GM23338 (cell line): ENCODE results near the gene DAPK1. TPM values are rescaled to one million over a fixed set of nuclear protein-coding genes. Genes with fewer than 3 reads are reported as not detected.

Experiments used
- ATAC-seq: fragments of 200-7000 bp; cut with Tn5 transposase; 3 replicates; pipeline ENCODE4 v1.9.1; 2020
- DNase-seq: peaks from one replicate; pipeline ENCODE4 v3.0.0-alpha.2; 2015; ENCODE audit warnings: low spot score
- H2AFZ ChIP-seq: fragments of 200-600 bp; sonication (generic); 2 replicates; pipeline ENCODE4 v1.8.0; 2016; ENCODE audit warnings: antibody characterized with exemption, mild to moderate bottlenecking, moderate library complexity
- H3F3A ChIP-seq: fragments of 200-600 bp; sonication (generic); replicated peaks from 2 replicates; pipeline ENCODE4 v1.8.0; 2017; ENCODE audit warnings: antibody characterized with exemption, mixed run types, low read depth
- H3K27ac ChIP-seq: fragments of 200-600 bp; sonication (generic); 2 replicates; pipeline ENCODE4 v1.6.1; 2016; ENCODE audit warnings: low read depth
- H3K27me3 ChIP-seq: fragments of 200-600 bp; sonication (generic); 2 replicates; pipeline ENCODE4 v1.8.0; 2016; ENCODE audit warnings: mild to moderate bottlenecking, mixed run types, moderate library complexity; ENCODE audit not compliant: insufficient read depth
- H3K36me3 ChIP-seq: fragments of 200-600 bp; sonication (generic); 2 replicates; pipeline ENCODE4 v1.8.0; 2016; ENCODE audit warnings: mild to moderate bottlenecking; ENCODE audit not compliant: insufficient read depth
- H3K4me1 ChIP-seq: fragments of 200-600 bp; sonication (generic); 2 replicates; pipeline ENCODE4 v1.8.0; 2016; ENCODE audit warnings: mild to moderate bottlenecking, moderate library complexity; ENCODE audit not compliant: insufficient read depth
- H3K4me2 ChIP-seq: fragments of 200-600 bp; sonication (generic); 2 replicates; pipeline ENCODE4 v1.7.1; 2017; ENCODE audit warnings: mixed run types
- H3K4me3 ChIP-seq: fragments of 200-600 bp; sonication (generic); 2 replicates; pipeline ENCODE4 v1.6.1; 2016; ENCODE audit warnings: mixed run types
- H3K79me2 ChIP-seq: fragments of 200-600 bp; sonication (generic); replicated peaks from 2 replicates; pipeline ENCODE4 v1.8.0; 2017; ENCODE audit warnings: mild to moderate bottlenecking; ENCODE audit not compliant: insufficient read depth
- H3K9me2 ChIP-seq: fragments of 200-600 bp; sonication (generic); 2 replicates; pipeline ENCODE4 v1.8.0; 2017; ENCODE audit not compliant: insufficient read depth
- H4K20me1 ChIP-seq: fragments of 200-600 bp; sonication (generic); replicated peaks from 2 replicates; pipeline ENCODE4 v1.8.0; 2017; ENCODE audit warnings: mild to moderate bottlenecking; ENCODE audit not compliant: insufficient read depth
- H3K27ac Mint-ChIP-seq: 2 replicates; pipeline ENCODE4 v1.8.0; 2020; ENCODE audit warnings: inconsistent platforms, mild to moderate bottlenecking, moderate library complexity, mixed read lengths
- H3K27me3 Mint-ChIP-seq: 3 replicates; pipeline ENCODE4 v1.8.0; 2022; ENCODE audit warnings: low read depth, mild to moderate bottlenecking, moderate library complexity, mixed read lengths, inconsistent platforms; ENCODE audit not compliant: insufficient read depth, poor library complexity
- H3K36me3 Mint-ChIP-seq: 3 replicates; pipeline ENCODE4 v1.8.0; 2021; ENCODE audit warnings: low read depth, mild to moderate bottlenecking, inconsistent platforms, moderate library complexity, mixed read lengths
- H3K4me1 Mint-ChIP-seq: 3 replicates; pipeline ENCODE4 v1.8.0; 2020; ENCODE audit warnings: mild to moderate bottlenecking, inconsistent platforms, mixed read lengths
- H3K4me3 Mint-ChIP-seq: 3 replicates; pipeline ENCODE4 v1.8.0; 2021; ENCODE audit warnings: moderate library complexity, mild to moderate bottlenecking, inconsistent platforms, mixed read lengths
- H3K9me3 Mint-ChIP-seq: 3 replicates; pipeline ENCODE4 v1.8.0; 2020; ENCODE audit warnings: moderate library complexity, mild to moderate bottlenecking, inconsistent platforms, mixed read lengths
- CREB1 ChIP-seq: fragments of 250-450 bp; sonication (Bioruptor Pico); IDR thresholded peaks from 2 replicates; pipeline ENCODE4 v1.5.0; 2020; ENCODE audit warnings: low read depth, mild to moderate bottlenecking, moderate library complexity
- CTCF ChIP-seq, 2 experiments: fragments of 200-600 bp in 1 of 2; sonication (generic) in 1 of 2; conservative IDR thresholded peaks; 2 replicates each; pipeline versions ENCODE4 v1.5.1 to v1.6.1; 2016 to 2017; ENCODE audit warnings: antibody characterized with exemption in 2 of 2, low read depth in 2 of 2, mild to moderate bottlenecking in 2 of 2, moderate library complexity in 1 of 2
- EZH2phosphoT487 ChIP-seq: fragments of 200-600 bp; sonication (generic); IDR thresholded peaks from one replicate; pipeline ENCODE4 v1.8.1; 2018; ENCODE audit warnings: antibody characterized with exemption; ENCODE audit not compliant: unreplicated experiment
- JUNB ChIP-seq: IDR thresholded peaks from one replicate; pipeline ENCODE4 v1.6.1; 2016; ENCODE audit warnings: antibody characterized with exemption; ENCODE audit not compliant: unreplicated experiment
- NANOG ChIP-seq: IDR thresholded peaks from 2 replicates; pipeline ENCODE4 v1.6.1; 2016; ENCODE audit warnings: antibody characterized with exemption, borderline replicate concordance
- POLR2AphosphoS5 ChIP-seq: IDR thresholded peaks from 2 replicates; pipeline ENCODE4 v1.6.1; 2016; ENCODE audit warnings: antibody characterized with exemption, low read depth
- REST ChIP-seq: IDR thresholded peaks from one replicate; pipeline ENCODE4 v1.6.1; 2018; ENCODE audit warnings: antibody characterized with exemption; ENCODE audit not compliant: unreplicated experiment
- ZNF114 ChIP-seq: fragments of 250-450 bp; sonication (Bioruptor Pico); IDR thresholded peaks from 2 replicates; pipeline ENCODE4 v1.5.0; 2020; ENCODE audit warnings: mild to moderate bottlenecking, moderate library complexity
- ZNF331 ChIP-seq: fragments of 250-450 bp; sonication (Bioruptor Pico); IDR thresholded peaks from 2 replicates; pipeline ENCODE4 v1.5.0; 2020; ENCODE audit warnings: low read depth, mild to moderate bottlenecking, moderate library complexity
- polyA plus RNA-seq: library from polyadenylated mRNA; unstranded; fragments of >200 nt; fragmentation: Nextera tagmentation; extraction: Ambion mirVana; gene quantifications from 2 replicates; pipeline ENCODE4 v1.2.1, GENCODE V29; 2016
- total RNA-seq: library from RNA; depleted of rRNA; stranded (reverse); fragments of >200 nt; shearing (Covaris generic); gene quantifications from 2 replicates; pipeline ENCODE4 v1.2.3, GENCODE V29; 2014
- TF ChIP-seq, protein P1 (sequence below): fragments of 250-450 bp; sonication (Bioruptor Pico); IDR thresholded peaks from 2 replicates; pipeline ENCODE4 v1.5.0; 2020; ENCODE audit warnings: mild to moderate bottlenecking, moderate library complexity

The DAPK1 gene
- total and polyA plus RNA-seq, 2 experiments from 2014 or later = 37.0 to 134 TPM

GRCh38 chr9:87718852-87719612, 221.4 kb downstream of the DAPK1 start:
- no peak overlapping the region for H3K4me2 ChIP-seq
- H3K9me2 ChIP-seq = peaks cover 6% of the 10 kb centered on the region; the same call in 1 of the 2 replicates
- Mint-ChIP-seq H3K27me3 (peaks cover 9% of the 10 kb centered on the region), H3K4me1 (no peaks in the 10 kb centered on the region), H3K27ac (no peak overlapping the region), H3K36me3 (no peaks in the 10 kb centered on the region), H3K4me3 (no peak overlapping the region), H3K9me3 (no peaks in the 10 kb centered on the region)
- no peak overlapping the region for H3K27ac ChIP-seq
- no peaks in the 10 kb centered on the region for H3F3A ChIP-seq
- H3K4me3 ChIP-seq = no peak overlapping the region
- no peak overlapping the region for H2AFZ ChIP-seq
- H3K36me3 ChIP-seq = no peaks in the 10 kb centered on the region
- H4K20me1 ChIP-seq = no peaks in the 10 kb centered on the region
- no peak for DNase-seq
- no peaks in the 10 kb centered on the region for H3K4me1 ChIP-seq
- TF ChIP-seq CREB1 (no peak), CTCF (conservative IDR thresholded peaks at IDR 0.05; ENCODE audit: low read depth in 2 of 2) (no peak), ZNF114 (CRISPR knock-in tag) (no peak), REST (no peak), JUNB (no peak)
- no peaks in the 10 kb centered on the region for H3K27me3 ChIP-seq
- H3K79me2 ChIP-seq = no peaks in the 10 kb centered on the region
- ATAC-seq = no peak

DNA sequence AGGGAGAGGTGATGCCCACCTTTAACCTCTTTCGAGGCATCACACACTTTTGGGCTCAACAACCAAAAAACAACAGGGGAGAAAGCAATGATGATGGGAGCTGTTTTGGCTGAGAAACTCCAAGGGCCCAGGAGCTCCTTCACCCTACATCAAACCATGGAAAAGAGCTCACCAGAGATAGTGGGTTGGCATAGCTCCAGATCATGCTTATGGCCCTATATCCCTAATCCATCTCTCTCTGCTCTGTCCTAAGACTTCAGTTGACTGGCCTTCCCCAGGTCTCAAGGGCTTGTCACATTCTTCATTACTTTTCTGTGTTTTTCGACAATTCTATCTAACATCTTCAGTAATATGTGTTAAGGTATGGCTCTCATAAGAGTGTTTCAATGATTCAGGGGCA, 222.5 kb downstream of the DAPK1 start:
- H4K20me1 ChIP-seq = no peaks in the 10 kb centered on the region
- no peaks in the 10 kb centered on the region for H3K36me3 Mint-ChIP-seq
- no peaks in the 10 kb centered on the region for H3K36me3 ChIP-seq
- DNase-seq (no peak), ATAC-seq (no peak)
- H3K4me1 Mint-ChIP-seq = 0 out of 3 replicates have a peak, but pooled peaks cover under 1% of the 10 kb centered on the region
- H2AFZ ChIP-seq = no peak overlapping the region
- no peaks in the 10 kb centered on the region for H3K4me1 ChIP-seq
- no peaks in the 10 kb centered on the region for H3K9me3 Mint-ChIP-seq
- H3K4me2 ChIP-seq = no peak overlapping the region
- H3K27ac Mint-ChIP-seq = no peak overlapping the region
- no peaks in the 10 kb centered on the region for H3F3A ChIP-seq
- H3K27me3 Mint-ChIP-seq = peaks cover 9% of the 10 kb centered on the region
- H3K79me2 ChIP-seq = no peaks in the 10 kb centered on the region
- H3K9me2 ChIP-seq = peaks cover 6% of the 10 kb centered on the region; the same call in 1 of the 2 replicates
- peaks cover 6% of the 10 kb centered on the region for H3K27me3 ChIP-seq
- no peak overlapping the region for H3K4me3 Mint-ChIP-seq
- no peak overlapping the region for H3K27ac ChIP-seq
- H3K4me3 ChIP-seq = no peak overlapping the region
- TF ChIP-seq CREB1 (no peak), NANOG (no peak), POLR2AphosphoS5 (no peak), EZH2phosphoT487 (no peak), ZNF331 (no peak), ZNF114 (CRISPR knock-in tag) (no peak)
- TF ChIP-seq, protein P1, sequence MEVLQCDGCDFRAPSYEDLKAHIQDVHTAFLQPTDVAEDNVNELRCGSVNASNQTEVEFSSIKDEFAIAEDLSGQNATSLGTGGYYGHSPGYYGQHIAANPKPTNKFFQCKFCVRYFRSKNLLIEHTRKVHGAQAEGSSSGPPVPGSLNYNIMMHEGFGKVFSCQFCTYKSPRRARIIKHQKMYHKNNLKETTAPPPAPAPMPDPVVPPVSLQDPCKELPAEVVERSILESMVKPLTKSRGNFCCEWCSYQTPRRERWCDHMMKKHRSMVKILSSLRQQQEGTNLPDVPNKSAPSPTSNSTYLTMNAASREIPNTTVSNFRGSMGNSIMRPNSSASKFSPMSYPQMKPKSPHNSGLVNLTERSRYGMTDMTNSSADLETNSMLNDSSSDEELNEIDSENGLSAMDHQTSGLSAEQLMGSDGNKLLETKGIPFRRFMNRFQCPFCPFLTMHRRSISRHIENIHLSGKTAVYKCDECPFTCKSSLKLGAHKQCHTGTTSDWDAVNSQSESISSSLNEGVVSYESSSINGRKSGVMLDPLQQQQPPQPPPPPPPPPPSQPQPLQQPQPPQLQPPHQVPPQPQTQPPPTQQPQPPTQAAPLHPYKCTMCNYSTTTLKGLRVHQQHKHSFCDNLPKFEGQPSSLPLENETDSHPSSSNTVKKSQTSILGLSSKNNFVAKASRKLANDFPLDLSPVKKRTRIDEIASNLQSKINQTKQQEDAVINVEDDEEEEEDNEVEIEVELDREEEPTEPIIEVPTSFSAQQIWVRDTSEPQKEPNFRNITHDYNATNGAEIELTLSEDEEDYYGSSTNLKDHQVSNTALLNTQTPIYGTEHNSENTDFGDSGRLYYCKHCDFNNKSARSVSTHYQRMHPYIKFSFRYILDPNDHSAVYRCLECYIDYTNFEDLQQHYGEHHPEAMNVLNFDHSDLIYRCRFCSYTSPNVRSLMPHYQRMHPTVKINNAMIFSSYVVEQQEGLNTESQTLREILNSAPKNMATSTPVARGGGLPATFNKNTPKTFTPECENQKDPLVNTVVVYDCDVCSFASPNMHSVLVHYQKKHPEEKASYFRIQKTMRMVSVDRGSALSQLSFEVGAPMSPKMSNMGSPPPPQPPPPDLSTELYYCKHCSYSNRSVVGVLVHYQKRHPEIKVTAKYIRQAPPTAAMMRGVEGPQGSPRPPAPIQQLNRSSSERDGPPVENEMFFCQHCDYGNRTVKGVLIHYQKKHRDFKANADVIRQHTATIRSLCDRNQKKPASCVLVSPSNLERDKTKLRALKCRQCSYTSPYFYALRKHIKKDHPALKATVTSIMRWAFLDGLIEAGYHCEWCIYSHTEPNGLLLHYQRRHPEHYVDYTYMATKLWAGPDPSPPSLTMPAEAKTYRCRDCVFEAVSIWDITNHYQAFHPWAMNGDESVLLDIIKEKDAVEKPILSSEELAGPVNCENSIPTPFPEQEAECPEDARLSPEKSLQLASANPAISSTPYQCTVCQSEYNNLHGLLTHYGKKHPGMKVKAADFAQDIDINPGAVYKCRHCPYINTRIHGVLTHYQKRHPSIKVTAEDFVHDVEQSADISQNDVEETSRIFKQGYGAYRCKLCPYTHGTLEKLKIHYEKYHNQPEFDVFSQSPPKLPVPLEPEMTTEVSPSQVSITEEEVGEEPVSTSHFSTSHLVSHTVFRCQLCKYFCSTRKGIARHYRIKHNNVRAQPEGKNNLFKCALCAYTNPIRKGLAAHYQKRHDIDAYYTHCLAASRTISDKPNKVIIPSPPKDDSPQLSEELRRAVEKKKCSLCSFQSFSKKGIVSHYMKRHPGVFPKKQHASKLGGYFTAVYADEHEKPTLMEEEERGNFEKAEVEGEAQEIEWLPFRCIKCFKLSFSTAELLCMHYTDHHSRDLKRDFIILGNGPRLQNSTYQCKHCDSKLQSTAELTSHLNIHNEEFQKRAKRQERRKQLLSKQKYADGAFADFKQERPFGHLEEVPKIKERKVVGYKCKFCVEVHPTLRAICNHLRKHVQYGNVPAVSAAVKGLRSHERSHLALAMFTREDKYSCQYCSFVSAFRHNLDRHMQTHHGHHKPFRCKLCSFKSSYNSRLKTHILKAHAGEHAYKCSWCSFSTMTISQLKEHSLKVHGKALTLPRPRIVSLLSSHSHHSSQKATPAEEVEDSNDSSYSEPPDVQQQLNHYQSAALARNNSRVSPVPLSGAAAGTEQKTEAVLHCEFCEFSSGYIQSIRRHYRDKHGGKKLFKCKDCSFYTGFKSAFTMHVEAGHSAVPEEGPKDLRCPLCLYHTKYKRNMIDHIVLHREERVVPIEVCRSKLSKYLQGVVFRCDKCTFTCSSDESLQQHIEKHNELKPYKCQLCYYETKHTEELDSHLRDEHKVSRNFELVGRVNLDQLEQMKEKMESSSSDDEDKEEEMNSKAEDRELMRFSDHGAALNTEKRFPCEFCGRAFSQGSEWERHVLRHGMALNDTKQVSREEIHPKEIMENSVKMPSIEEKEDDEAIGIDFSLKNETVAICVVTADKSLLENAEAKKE (CRISPR knock-in tag) = no peak
